ENCODE results near the gene ANKRD13A.

DNA sequence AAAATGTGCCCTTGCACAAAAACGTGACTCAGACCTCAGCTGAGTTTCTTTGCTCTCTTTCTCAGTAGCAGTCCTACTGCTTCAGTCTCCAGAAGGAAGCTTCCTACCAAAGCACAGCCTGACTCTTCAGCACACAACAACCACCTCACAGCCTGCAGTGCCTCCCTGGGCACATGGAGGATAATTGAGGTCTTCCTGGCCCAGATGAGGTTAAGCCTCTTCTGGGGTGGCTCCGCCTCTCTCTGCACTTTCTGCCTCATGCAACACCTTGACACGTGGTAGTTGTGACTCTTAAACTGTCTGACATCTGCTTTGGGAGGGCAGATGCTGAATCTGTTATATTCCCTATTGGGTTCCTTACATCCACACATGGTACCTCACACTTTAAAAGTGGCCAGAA lies 36.8 kb upstream of the ANKRD13A start:
- no peak for TF ChIP-seq ZNF384 (IDR thresholded peaks at IDR 0.05)
- TF ChIP-seq FOXM1 (IDR thresholded peaks at IDR 0.05; ENCODE audit: borderline replicate concordance) = no peak
- TF ChIP-seq, protein P1, sequence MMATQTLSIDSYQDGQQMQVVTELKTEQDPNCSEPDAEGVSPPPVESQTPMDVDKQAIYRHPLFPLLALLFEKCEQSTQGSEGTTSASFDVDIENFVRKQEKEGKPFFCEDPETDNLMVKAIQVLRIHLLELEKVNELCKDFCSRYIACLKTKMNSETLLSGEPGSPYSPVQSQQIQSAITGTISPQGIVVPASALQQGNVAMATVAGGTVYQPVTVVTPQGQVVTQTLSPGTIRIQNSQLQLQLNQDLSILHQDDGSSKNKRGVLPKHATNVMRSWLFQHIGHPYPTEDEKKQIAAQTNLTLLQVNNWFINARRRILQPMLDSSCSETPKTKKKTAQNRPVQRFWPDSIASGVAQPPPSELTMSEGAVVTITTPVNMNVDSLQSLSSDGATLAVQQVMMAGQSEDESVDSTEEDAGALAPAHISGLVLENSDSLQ (IDR thresholded peaks at IDR 0.05) = no peak
- no peak for TF ChIP-seq ARNT (IDR thresholded peaks at IDR 0.05)
- no peak for TF ChIP-seq BHLHE40 (IDR thresholded peaks at IDR 0.05; ENCODE audit: borderline replicate concordance)
- TF ChIP-seq SP1 (IDR thresholded peaks at IDR 0.05) = no peak
- TF ChIP-seq SUZ12 (IDR thresholded peaks at IDR 0.05) = no peak
- no peak for TF ChIP-seq HDGF (IDR thresholded peaks at IDR 0.05; ENCODE audit: borderline replicate concordance)
- no peak for TF ChIP-seq TARDBP (IDR thresholded peaks at IDR 0.05)
- no peak for TF ChIP-seq FOXK2 (IDR thresholded peaks at IDR 0.05)
- no peak for TF ChIP-seq L3MBTL2 (conservative IDR thresholded peaks at IDR 0.05)
- TF ChIP-seq CTBP1 (IDR thresholded peaks at IDR 0.05; ENCODE audit: borderline replicate concordance) = no peak
- no peak for TF ChIP-seq NFRKB (IDR thresholded peaks at IDR 0.05)
- no peak for TF ChIP-seq FOXA1 (IDR thresholded peaks at IDR 0.05)

Measured in HEK293T (cell line).